COLO668 (cell line): ENCODE measurements around the gene SLIT3.

Experiments
- DNase-seq: peaks from one replicate; lab custom pipeline; 2025; ENCODE audit not compliant: unreplicated experiment; lab: John Stamatoyannopoulos, UW

The SLIT3 gene

GRCh38 chr5:169006842-169007790, 293.8 kb downstream of the SLIT3 start:
- no peak for DNase-seq

GRCh38 chr5:169004551-169004950, 296.4 kb downstream of the SLIT3 start:
- DNase-seq, result no peak

- DNase-seq, result no peak
These were observed 297.0 kb downstream of the SLIT3 start for GRCh38 chr5:169003721-169004541.

GRCh38 chr5:169002953-169003555, 297.9 kb downstream of the SLIT3 start:
- no peak for DNase-seq

GRCh38 chr5:169001394-169001793, 299.5 kb downstream of the SLIT3 start:
- DNase-seq, result no peak

GRCh38 chr5:168995024-168995423, 305.9 kb downstream of the SLIT3 start:
- DNase-seq, result no peak

GRCh38 chr5:168992687-168993086, 308.3 kb downstream of the SLIT3 start:
- DNase-seq, result no peak

- DNase-seq, result no peak
These were observed 308.9 kb downstream of the SLIT3 start for GRCh38 chr5:168992016-168992415.

GRCh38 chr5:168991311-168991710, 309.6 kb downstream of the SLIT3 start:
- no peak for DNase-seq

- no peak for DNase-seq
These were observed 310.3 kb downstream of the SLIT3 start for GRCh38 chr5:168990679-168991078.

GRCh38 chr5:168989731-168990505, 311.0 kb downstream of the SLIT3 start:
- DNase-seq, result no peak

- no peak for DNase-seq
These were observed 312.2 kb downstream of the SLIT3 start for GRCh38 chr5:168988699-168989098.

- peak; percentile 45 for DNase-seq
These were observed 313.2 kb downstream of the SLIT3 start for GRCh38 chr5:168987543-168988300.

GRCh38 chr5:168985454-168985853, 315.5 kb downstream of the SLIT3 start:
- no peak for DNase-seq

- DNase-seq, result no peak
These were observed 316.7 kb downstream of the SLIT3 start for GRCh38 chr5:168984135-168984675.

- DNase-seq, result no peak
These were observed 321.8 kb downstream of the SLIT3 start for GRCh38 chr5:168979135-168979534.

- no peak for DNase-seq
These were observed 322.4 kb downstream of the SLIT3 start for GRCh38 chr5:168978500-168978899.

- no peak for DNase-seq
These were observed 322.9 kb downstream of the SLIT3 start for GRCh38 chr5:168978015-168978414.

GRCh38 chr5:168976311-168976970, 324.5 kb downstream of the SLIT3 start:
- no peak for DNase-seq
